Measurements from ENCODE around the gene HARBI1.

DNA sequence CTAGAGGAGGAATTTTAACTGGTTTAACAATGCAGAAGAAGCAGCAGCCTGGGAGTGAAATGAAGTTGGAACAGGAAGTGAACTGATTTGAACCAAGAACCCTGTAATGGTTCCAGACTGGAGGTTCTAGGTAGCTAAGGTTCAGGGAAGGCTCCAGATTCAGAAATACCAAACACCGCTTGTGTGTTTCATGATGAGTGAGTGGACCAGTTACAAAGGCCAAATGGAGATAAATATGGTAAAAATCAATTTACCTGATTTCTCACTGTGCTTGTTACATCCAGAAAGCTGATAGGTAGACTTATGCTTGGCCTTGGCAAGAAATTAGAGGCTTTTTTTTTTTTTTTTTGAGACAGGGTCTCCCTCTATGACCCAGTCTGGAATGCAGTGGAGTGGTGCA, 13.2 kb upstream of the HARBI1 start:
- TF ChIP-seq CTCF (IDR thresholded peaks at IDR 0.05; ENCODE audit: extremely low read depth in 1 of 2, insufficient read depth in 1 of 2, low read depth in 1 of 2, low read length in 2 of 2) = no peak
- TF ChIP-seq, protein P1, sequence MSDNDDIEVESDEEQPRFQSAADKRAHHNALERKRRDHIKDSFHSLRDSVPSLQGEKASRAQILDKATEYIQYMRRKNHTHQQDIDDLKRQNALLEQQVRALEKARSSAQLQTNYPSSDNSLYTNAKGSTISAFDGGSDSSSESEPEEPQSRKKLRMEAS (IDR thresholded peaks at IDR 0.05; ENCODE audit: insufficient read depth, insufficient read length) = no peak
